IPS DF 6.9 (cell line): ENCODE results near the gene TUBGCP2.

Source experiments
- DNase-seq: peaks from one replicate; pipeline ENCODE4 v3.0.0-alpha.2; 2013; ENCODE audit warnings: low read depth, low spot score
- H3K27ac ChIP-seq: one replicate; pipeline ENCODE4 v1.5.1; 2013; ENCODE audit warnings: low read length, control low read depth
- H3K27me3 ChIP-seq: 2 replicates; pipeline ENCODE4 v1.6.1; 2013; ENCODE audit warnings: mild to moderate bottlenecking, low read length; ENCODE audit not compliant: control insufficient read depth, insufficient read depth
- H3K36me3 ChIP-seq: 2 replicates; pipeline ENCODE4 v1.6.1; 2013; ENCODE audit warnings: low read length; ENCODE audit not compliant: control insufficient read depth, insufficient read depth
- H3K4me1 ChIP-seq: 2 replicates; pipeline ENCODE4 v1.6.1; 2013; ENCODE audit warnings: low read length; ENCODE audit not compliant: control insufficient read depth, insufficient read depth
- H3K4me3 ChIP-seq: 2 replicates; pipeline ENCODE4 v1.5.1; 2013; ENCODE audit warnings: mild to moderate bottlenecking, low read length
- H3K9me3 ChIP-seq: 2 replicates; pipeline ENCODE4 v1.6.1; 2013; ENCODE audit warnings: low read length, inconsistent platforms; ENCODE audit not compliant: control insufficient read depth, insufficient read depth
- WGBS: extraction: QIAGEN DNeasy Blood & Tissue Kit; methylation state at CpG from one replicate; pipeline ENCODE4 v1.1.7; 2013; ENCODE audit warnings: mixed read lengths, missing lambda C conversion rate; ENCODE audit not compliant: insufficient read length, insufficient coverage; 5-methylcytosine and 5-hydroxymethylcytosine counted together

Gene TUBGCP2

DNA sequence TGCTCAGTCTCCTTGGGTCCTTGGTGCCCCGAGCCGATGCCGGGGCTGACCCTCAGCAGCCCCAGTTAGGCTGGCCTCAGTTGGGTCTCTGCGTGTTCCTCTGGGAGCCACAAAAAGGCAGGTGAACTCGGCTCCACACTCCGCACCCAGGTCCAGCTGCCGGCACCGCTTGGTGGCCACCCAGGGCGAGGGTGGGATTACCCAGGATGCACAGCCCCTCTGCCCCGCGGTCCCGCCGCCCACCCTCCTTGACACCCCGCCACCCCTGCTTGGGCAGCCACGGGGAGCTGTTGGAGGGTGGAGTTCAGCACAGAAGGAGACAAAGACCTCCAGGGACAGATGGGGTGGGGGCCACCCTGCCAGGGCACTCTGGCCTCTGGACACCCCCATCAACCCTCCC is 53.3 kb downstream of the TUBGCP2 start:
- no peak overlapping the region for H3K27ac ChIP-seq
- H3K9me3 ChIP-seq: no peaks in the 10 kb centered on the region
- no CpG with 5 or more reads among the region's 15 CpGs for WGBS
- H3K36me3 ChIP-seq: no peaks in the 10 kb centered on the region; the same call in 1 of the 2 replicates
- no peak for DNase-seq
- no peaks in the 10 kb centered on the region for H3K27me3 ChIP-seq
- peaks cover 8% of the 10 kb centered on the region for H3K4me1 ChIP-seq
- no peak overlapping the region for H3K4me3 ChIP-seq

DNA sequence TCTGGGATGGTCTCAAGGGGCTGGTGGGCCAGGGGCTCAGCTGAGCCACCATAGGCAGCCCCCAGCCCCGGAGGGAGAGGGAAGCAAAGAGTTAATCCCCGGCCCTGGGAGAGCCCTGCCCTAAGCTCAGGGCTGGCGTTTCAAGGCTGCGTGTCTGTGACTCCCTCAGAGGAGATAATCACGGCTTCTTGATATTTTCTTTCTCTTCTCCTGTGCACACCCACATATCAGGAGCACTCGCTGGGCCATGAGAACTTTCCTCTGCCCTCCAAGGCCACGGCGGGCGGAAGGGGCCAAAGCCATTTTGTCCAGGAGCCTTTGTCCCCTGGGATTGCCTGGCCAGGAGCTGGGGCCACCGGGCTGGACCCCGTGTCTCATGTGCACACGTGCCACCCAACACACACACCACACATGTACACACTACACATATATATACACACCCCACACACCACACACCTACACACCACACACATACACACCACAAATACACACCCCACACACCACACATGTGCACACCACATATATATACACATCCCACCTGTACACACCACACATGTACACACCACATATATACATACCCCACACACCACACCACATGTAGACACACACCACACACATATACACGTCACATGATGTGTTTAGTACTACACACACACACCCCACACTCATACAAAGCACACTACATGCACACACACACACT is 54.1 kb downstream of the TUBGCP2 start:
- no peak overlapping the region for H3K4me3 ChIP-seq
- no peaks in the 10 kb centered on the region for H3K27me3 ChIP-seq
- no peaks in the 10 kb centered on the region; the same call in 1 of the 2 replicates for H3K36me3 ChIP-seq
- peaks cover 8% of the 10 kb centered on the region for H3K4me1 ChIP-seq
- WGBS: no CpG with 5 or more reads among the region's 13 CpGs
- H3K9me3 ChIP-seq: no peaks in the 10 kb centered on the region
- DNase-seq: no peak
- no peak overlapping the region for H3K27ac ChIP-seq

DNA sequence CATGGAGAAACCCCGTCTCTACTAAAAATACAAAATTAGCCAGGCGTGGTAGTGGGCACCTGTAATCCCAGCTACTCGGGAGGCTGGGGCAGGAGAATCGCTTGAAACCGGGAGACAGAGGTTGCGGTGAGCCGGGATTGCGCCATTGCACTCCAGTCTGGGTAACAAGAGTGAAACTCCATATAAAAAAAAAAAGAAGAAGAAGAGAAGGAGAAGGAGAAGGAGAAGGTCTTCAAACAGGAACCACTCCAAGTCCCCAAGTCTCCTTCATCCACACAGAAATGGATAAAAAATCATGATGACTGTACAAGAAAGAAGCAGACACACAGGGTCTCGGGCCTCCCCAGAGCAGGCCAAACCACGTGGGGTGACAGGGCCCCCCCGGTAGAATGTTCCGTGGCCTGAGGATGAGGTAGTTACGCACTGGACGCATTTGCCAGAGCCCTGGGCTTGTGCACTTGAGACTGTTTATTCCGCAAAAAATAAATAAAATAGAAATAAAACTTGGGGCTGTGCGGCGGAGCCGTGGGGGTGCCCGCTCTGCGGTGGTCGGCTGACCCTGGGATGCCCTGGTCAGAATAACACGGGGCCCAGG is 55.2 kb downstream of the TUBGCP2 start:
- Histone ChIP-seq H3K9me3 (no peaks in the 10 kb centered on the region), H3K36me3 (no peaks in the 10 kb centered on the region; the same call in 1 of the 2 replicates), H3K4me1 (peaks cover 6% of the 10 kb centered on the region; the same call in 1 of the 2 replicates), H3K27me3 (no peaks in the 10 kb centered on the region), H3K4me3 (no peak overlapping the region), H3K27ac (no peak overlapping the region)
- DNase-seq: no peak
- WGBS: no CpG with 5 or more reads among the region's 22 CpGs

DNA sequence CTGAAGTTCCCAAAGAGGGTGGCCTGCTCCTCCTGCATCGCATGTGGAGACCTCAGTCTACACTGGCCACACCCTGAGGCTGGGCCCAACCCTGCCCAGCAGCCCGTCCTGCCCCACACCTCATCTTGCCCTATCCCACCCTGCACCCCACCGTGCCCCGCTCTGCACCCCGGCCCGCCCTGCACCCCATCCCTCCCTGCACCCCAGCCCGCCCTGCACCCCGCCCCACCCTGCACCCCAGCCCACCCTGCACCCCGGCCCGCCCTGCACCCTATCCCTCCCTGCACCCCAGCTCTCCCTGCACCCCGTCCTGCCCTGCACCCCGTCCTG is 56.5 kb downstream of the TUBGCP2 start:
- no peak overlapping the region for H3K27ac ChIP-seq
- no CpG with 5 or more reads among the region's 12 CpGs for WGBS
- no peaks in the 10 kb centered on the region for H3K36me3 ChIP-seq
- H3K27me3 ChIP-seq: no peaks in the 10 kb centered on the region
- no peak overlapping the region for H3K4me3 ChIP-seq
- DNase-seq: no peak
- H3K4me1 ChIP-seq: peaks cover 5% of the 10 kb centered on the region; the same call in 1 of the 2 replicates
- H3K9me3 ChIP-seq: no peaks in the 10 kb centered on the region

DNA sequence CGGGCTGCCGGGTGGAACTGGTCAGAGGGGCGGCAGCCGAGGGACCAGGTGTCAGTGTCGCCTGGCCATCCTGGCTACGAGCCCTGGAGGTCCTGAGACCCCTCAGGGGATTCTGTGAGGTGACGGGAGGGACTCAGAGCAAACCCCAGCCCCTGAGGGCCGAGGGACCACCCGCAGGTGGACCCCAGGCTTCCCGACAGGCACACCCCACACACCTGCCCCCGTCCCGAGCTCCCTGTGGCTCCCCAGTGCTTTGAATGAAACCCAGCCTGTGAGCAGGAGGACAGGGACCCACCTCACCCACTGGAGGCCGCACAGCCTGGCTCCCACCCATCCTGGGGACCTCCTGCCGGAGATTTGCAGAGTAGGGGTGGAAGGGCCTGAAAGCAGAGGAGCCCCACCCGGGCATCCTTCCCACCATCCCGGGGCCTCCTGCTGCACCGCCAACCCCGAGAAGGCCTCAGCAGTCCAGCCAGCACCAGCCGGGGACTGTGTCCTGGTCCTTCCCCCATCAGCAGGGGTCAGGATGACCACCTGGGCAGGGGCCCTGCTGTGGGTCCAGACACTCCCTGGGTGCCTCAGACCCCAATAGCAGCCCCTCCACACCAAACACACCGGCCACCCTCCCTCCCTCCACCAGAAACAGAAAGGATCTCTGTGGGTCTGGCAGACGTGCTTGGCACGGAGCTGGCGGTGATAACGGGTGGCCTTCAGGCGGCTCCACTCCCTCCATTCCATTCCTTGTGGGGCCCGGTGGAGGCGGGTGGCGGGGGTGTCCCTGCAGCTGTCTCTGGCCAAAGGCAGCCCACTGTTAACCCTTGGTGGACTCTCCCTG is 57.1 kb downstream of the TUBGCP2 start:
- H3K36me3 ChIP-seq: no peaks in the 10 kb centered on the region
- H3K4me3 ChIP-seq: no peak overlapping the region
- H3K4me1 ChIP-seq: peaks cover 5% of the 10 kb centered on the region; the same call in 1 of the 2 replicates
- no peak for DNase-seq
- H3K9me3 ChIP-seq: no peaks in the 10 kb centered on the region
- no CpG with 5 or more reads among the region's 28 CpGs for WGBS
- no peaks in the 10 kb centered on the region for H3K27me3 ChIP-seq
- H3K27ac ChIP-seq: no peak overlapping the region

DNA sequence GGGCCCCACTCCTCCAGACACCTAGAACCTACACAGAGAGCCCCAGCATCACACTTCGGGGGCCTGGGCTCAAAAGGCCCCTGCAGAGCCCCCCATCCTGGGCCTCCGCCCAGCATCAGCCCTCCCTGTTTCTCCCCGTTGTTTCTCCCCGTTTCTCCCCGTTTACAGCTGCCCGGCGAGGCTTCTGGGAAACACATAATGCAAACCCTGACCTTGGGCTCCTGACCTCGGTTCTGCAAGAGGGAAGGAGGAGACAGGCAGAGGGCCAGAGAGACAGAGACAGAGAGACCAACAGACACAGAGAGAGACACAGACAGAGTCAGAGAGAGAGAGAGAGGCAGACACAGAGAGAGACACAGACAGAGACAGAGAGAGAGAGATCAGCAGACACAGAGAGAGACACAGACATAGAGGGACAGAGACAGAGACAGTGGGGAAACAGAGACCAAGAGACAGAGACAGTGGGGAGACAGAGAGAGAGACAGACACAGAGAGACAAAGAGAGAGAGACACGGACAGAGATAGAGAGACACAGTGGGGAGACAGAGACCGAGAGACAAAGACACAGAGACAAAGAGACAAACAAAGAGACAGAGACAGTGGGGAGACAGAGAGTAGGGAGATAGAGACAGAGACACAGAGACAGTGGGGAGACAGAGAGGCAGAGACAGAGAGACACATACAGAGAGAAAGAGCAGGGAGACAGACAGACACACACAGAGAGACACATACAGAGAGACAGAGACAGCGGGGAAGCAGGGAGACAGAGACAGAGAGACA is 58.5 kb downstream of the TUBGCP2 start:
- Histone ChIP-seq H3K36me3 (no peaks in the 10 kb centered on the region), H3K27ac (no peak overlapping the region), H3K9me3 (no peaks in the 10 kb centered on the region), H3K4me3 (no peak overlapping the region), H3K27me3 (no peaks in the 10 kb centered on the region), H3K4me1 (peaks cover 7% of the 10 kb centered on the region)
- WGBS: no CpG with 5 or more reads among the region's 11 CpGs
- no peak for DNase-seq

DNA sequence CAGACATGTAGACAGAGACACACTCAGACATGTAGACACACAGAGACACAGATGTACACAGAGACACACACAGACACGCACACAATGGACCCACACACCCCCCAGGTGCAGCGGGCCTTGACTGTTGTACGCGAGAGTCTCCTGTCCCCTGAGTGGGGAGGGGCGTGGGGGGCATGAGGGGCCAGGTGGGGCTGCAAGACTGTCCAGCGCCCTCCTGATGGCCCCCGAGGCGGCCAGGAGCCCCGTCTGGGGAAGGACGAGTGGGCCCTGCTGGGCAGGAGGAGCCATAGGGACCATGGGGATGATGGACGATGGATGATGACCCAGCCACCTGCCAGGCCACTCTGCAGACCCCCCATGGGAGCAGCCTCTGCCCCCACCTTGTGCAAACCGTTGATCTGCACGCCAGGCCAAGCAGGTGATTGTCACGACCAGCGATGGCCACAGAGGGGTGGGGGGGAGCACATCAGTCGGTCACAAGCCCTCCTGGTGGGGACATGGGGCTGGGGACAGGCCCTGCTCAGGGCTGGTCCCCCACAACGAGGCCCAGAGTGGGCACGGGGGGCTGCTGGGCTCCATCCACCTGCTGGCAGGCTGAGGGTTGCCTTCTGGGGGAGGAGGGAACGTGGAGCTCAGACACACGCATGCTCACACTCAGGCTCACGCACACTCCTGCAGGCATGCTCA is 59.4 kb downstream of the TUBGCP2 start:
- Histone ChIP-seq H3K36me3 (no peaks in the 10 kb centered on the region), H3K4me1 (peaks cover 7% of the 10 kb centered on the region), H3K27me3 (no peaks in the 10 kb centered on the region), H3K4me3 (no peak overlapping the region), H3K27ac (no peak overlapping the region), H3K9me3 (no peaks in the 10 kb centered on the region)
- WGBS: no CpG with 5 or more reads among the region's 21 CpGs
- no peak for DNase-seq

DNA sequence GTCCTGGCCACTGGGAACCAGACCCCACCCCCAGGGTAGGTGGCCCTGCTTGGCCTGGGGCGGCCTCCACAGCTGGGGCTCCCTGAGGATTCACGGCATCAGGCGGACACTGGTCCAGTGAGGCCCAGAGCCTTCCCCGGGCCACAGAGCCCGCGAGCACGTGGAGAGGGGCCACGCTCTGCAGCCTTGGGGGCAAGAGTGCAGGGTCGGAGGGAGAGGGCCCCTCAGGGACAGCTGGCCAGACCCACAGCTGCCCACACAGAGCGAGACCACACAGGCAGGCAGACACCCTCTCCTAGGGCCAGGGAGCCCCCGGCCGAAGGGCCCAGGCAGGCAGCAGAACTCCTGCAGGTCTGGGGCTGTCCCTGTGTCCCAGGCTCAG is 60.3 kb downstream of the TUBGCP2 start:
- Histone ChIP-seq H3K4me1 (peaks cover 7% of the 10 kb centered on the region), H3K36me3 (no peaks in the 10 kb centered on the region), H3K4me3 (no peak overlapping the region), H3K27me3 (no peaks in the 10 kb centered on the region), H3K9me3 (no peaks in the 10 kb centered on the region), H3K27ac (no peak overlapping the region)
- DNase-seq: no peak
- no CpG with 5 or more reads among the region's 12 CpGs for WGBS

DNA sequence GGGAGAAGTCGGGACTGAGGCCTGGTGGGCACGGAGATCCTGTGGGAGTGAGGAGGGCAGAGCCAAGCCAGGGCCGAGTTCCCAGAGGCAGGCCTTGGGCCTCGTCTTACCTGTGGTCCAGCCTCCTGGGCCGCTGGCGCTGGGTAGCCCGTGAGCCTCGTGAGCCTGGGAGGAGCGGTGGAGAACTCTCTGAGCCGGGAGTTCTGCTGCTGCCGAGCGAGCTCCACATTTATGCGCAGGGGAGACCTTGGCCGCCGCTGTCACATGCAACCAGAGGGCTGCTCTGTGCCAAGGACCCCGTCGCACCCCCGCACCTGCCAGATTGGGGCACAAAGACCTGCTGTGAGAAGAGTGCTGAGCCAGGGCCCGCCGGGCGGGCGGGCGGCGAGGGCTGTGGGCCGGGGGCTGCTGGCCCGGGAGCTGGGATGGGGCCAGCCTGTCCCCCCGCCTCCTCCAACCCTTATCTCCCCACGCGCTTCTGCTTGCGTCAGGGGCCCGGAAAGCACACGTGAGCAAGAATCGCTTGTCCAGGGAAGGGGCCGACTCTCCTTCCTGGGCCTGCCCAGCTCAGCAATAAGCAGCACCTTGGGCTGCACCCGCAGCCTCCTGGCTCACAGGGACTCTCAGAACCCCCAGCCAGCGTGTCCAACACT is 60.9 kb downstream of the TUBGCP2 start:
- no peaks in the 10 kb centered on the region for H3K9me3 ChIP-seq
- DNase-seq: no peak
- H3K36me3 ChIP-seq: no peaks in the 10 kb centered on the region
- no peak overlapping the region for H3K27ac ChIP-seq
- H3K4me1 ChIP-seq: peaks cover 7% of the 10 kb centered on the region
- no peak overlapping the region for H3K4me3 ChIP-seq
- WGBS: no CpG with 5 or more reads among the region's 36 CpGs
- H3K27me3 ChIP-seq: no peaks in the 10 kb centered on the region
